CD4-positive, CD25-positive, alpha-beta regulatory T cell (primary cell): ENCODE measurements around the gene AMIGO3. TPM values are rescaled to one million over a fixed set of nuclear protein-coding genes. Genes with fewer than 3 reads are reported as not detected.

Experiments used
- ATAC-seq, 2 donors: fragments of 150-1000 bp; cut with Tn5 transposase; one replicate each; pipeline ENCODE4 v1.10.0; 2021; ENCODE audit warnings: low read depth in 2 of 2, moderate number of reproducible peaks in 2 of 2, moderate library complexity in 1 of 2
- DNase-seq, 3 donors: peaks; one replicate each; pipeline versions ENCODE4 v3.0.0 to v3.0.0-alpha.2; 2012 to 2022; ENCODE audit warnings: mixed read lengths in 1 of 3
- H3K27ac ChIP-seq: one replicate; pipeline ENCODE4 v1.7.0; 2013; ENCODE audit warnings: mild to moderate bottlenecking, low read length; ENCODE audit not compliant: insufficient read depth, poor library complexity, severe bottlenecking
- H3K27me3 ChIP-seq: one replicate; pipeline ENCODE4 v1.7.0; 2013; ENCODE audit warnings: low read length; ENCODE audit not compliant: control insufficient read depth, insufficient read depth
- H3K36me3 ChIP-seq: one replicate; pipeline ENCODE4 v1.7.0; 2013; ENCODE audit warnings: mild to moderate bottlenecking, low read length, moderate library complexity; ENCODE audit not compliant: control insufficient read depth, insufficient read depth
- H3K4me1 ChIP-seq: 2 replicates; pipeline ENCODE4 v1.7.0; 2013; ENCODE audit warnings: mild to moderate bottlenecking, low read length; ENCODE audit not compliant: insufficient read depth, control insufficient read depth, poor library complexity, severe bottlenecking
- H3K4me3 ChIP-seq: one replicate; pipeline ENCODE4 v1.7.0; 2013; ENCODE audit warnings: low read depth, mild to moderate bottlenecking, low read length, moderate library complexity
- H3K9me3 ChIP-seq, 2 experiments: 1 replicate in 1 of 2; 2 replicates in 1 of 2; pipeline ENCODE4 v1.7.0; 2013; ENCODE audit warnings: low read length in 2 of 2, mild to moderate bottlenecking in 1 of 2, moderate library complexity in 1 of 2; ENCODE audit not compliant: control insufficient read depth in 2 of 2
- H3K27ac Mint-ChIP-seq, 3 donors: one replicate each; pipeline ENCODE4 v1.8.0; 2020 to 2022; ENCODE audit warnings: mild to moderate bottlenecking in 3 of 3, mixed read lengths in 3 of 3, moderate library complexity in 2 of 3
- H3K27me3 Mint-ChIP-seq: one replicate; pipeline ENCODE4 v1.8.0; 2022; ENCODE audit warnings: mild to moderate bottlenecking, mixed read lengths
- H3K36me3 Mint-ChIP-seq: one replicate; pipeline ENCODE4 v1.8.0; 2020; ENCODE audit warnings: mixed read lengths
- H3K4me1 Mint-ChIP-seq, 4 donors: one replicate each; pipeline ENCODE4 v1.8.0; 2020 to 2022; ENCODE audit warnings: mixed read lengths in 4 of 4, mild to moderate bottlenecking in 1 of 4
- H3K4me3 Mint-ChIP-seq, 4 donors: one replicate each; pipeline ENCODE4 v1.8.0; 2020 to 2022; ENCODE audit warnings: mild to moderate bottlenecking in 4 of 4, mixed read lengths in 4 of 4, moderate library complexity in 3 of 4
- H3K9me3 Mint-ChIP-seq, 7 donors: one replicate each; pipeline ENCODE4 v1.8.0; 2020 to 2022; ENCODE audit warnings: mixed read lengths in 7 of 7, mild to moderate bottlenecking in 3 of 7, moderate library complexity in 2 of 7
- polyA plus RNA-seq, 4 donors: library from polyadenylated mRNA; unstranded; fragments of 300-500 nt; fragmentation: Illumina TruSeq; gene quantifications; one replicate each; pipeline ENCODE4 v1.2.3, GENCODE V29; 2021
- total RNA-seq: library from RNA; stranded (reverse); gene quantifications from one replicate; pipeline ENCODE4 v1.2.3, GENCODE V29; 2022

AMIGO3 gene
- total and polyA plus RNA-seq, 5 donors from 2014 or later = 0.53 to 1.5 (median 1.1) TPM; not detected in 1

GRCh38 chr3:49667701-49668413, 51.6 kb downstream of the AMIGO3 start:
- H3K9me3 Mint-ChIP-seq = no peaks in the 10 kb centered on the region
- ATAC-seq = no peak

More at GRCh38 chr3:49667701-49668413, 51.6 kb downstream of the AMIGO3 start:
- no peak for DNase-seq
- no peaks in the 10 kb centered on the region for H3K36me3 ChIP-seq
- H3K27me3 ChIP-seq = no peaks in the 10 kb centered on the region
- H3K4me3 ChIP-seq = no peak overlapping the region
- Mint-ChIP-seq H3K27ac (no peak overlapping the region), H3K36me3 (no peaks in the 10 kb centered on the region), H3K27me3 (peaks cover 5% of the 10 kb centered on the region), H3K4me3 (no peak overlapping the region), H3K4me1 (peaks cover 4 to 8% (median 7%) of the 10 kb centered on the region in 4 donors)
- H3K9me3 ChIP-seq = no peaks in the 10 kb centered on the region
- H3K27ac ChIP-seq = no peak overlapping the region
- no peaks in the 10 kb centered on the region for H3K4me1 ChIP-seq

Other genes starting within 250 kb of the AMIGO3 start
- gene DAG1, start 249.4 kb downstream of the AMIGO3 start, total RNA-seq = 15.7 TPM
- gene DAG1, start 249.4 kb downstream of the AMIGO3 start, polyA plus RNA-seq = 1 to 10 TPM; 3.2 to 7.0 (median 3.9) TPM
- gene BSN, start 165.2 kb downstream of the AMIGO3 start, total RNA-seq = 0.12 TPM
- gene BSN, start 165.2 kb downstream of the AMIGO3 start, polyA plus RNA-seq = not detected
- 87.7 TPM for gene APEH, start 45.3 kb downstream of the AMIGO3 start, total RNA-seq
- 100 to 1,000 TPM; 126 to 138 (median 135) TPM for gene APEH, start 45.3 kb downstream of the AMIGO3 start, polyA plus RNA-seq
- gene MST1, start 30.2 kb downstream of the AMIGO3 start, total RNA-seq = 4.1 TPM
- gene MST1, start 30.2 kb downstream of the AMIGO3 start, polyA plus RNA-seq = 1 to 10 TPM in 2 of 4 donors, under 1 TPM in 2; 0.76 to 1.6 (median 0.97) TPM
- 47.1 TPM for gene RNF123, start 30.1 kb downstream of the AMIGO3 start, total RNA-seq
- gene RNF123, start 30.1 kb downstream of the AMIGO3 start, polyA plus RNA-seq = 10 to 100 TPM in 3 of 4 donors, 1 to 10 TPM in 1; 9.8 to 16.6 (median 12.6) TPM
- 32.1 TPM for gene GMPPB, start 4.3 kb upstream of the AMIGO3 start, total RNA-seq
- gene GMPPB, start 4.3 kb upstream of the AMIGO3 start, polyA plus RNA-seq = 10 to 100 TPM; 14.7 to 29.7 (median 16.9) TPM
- gene IP6K1, start 66.9 kb upstream of the AMIGO3 start, total RNA-seq = 61.5 TPM
- gene IP6K1, start 66.9 kb upstream of the AMIGO3 start, polyA plus RNA-seq = 10 to 100 TPM; 31.6 to 39.6 (median 32.2) TPM
- 0.32 TPM for gene CDHR4, start 80.2 kb upstream of the AMIGO3 start, total RNA-seq
- gene CDHR4, start 80.2 kb upstream of the AMIGO3 start, polyA plus RNA-seq = not detected
- 1.2 TPM for gene INKA1, start 83.6 kb upstream of the AMIGO3 start, total RNA-seq
- gene INKA1, start 83.6 kb upstream of the AMIGO3 start, polyA plus RNA-seq = 1 to 10 TPM in 1 of 4 donors, under 1 TPM in 3; 0.62 to 1.0 (median 0.82) TPM
- 201 TPM for gene UBA7, start 94.3 kb upstream of the AMIGO3 start, total RNA-seq
- gene UBA7, start 94.3 kb upstream of the AMIGO3 start, polyA plus RNA-seq = 10 to 100 TPM; 30.6 to 41.8 (median 37.4) TPM
- 7.9 TPM for gene TRAIP, start 136.9 kb upstream of the AMIGO3 start, total RNA-seq
- gene TRAIP, start 136.9 kb upstream of the AMIGO3 start, polyA plus RNA-seq = 1 to 10 TPM in 3 of 4 donors, under 1 TPM in 1; 0.52 to 3.2 (median 1.7) TPM
- gene CAMKV, start 150.2 kb upstream of the AMIGO3 start, total RNA-seq = not detected
- gene CAMKV, start 150.2 kb upstream of the AMIGO3 start, polyA plus RNA-seq = not detected
- gene MST1R, start 184.2 kb upstream of the AMIGO3 start, total RNA-seq = 2.0 TPM
- gene MST1R, start 184.2 kb upstream of the AMIGO3 start, polyA plus RNA-seq = under 1 TPM in 2 of 4 donors, not detected in 2; 0.25 to 0.31 TPM
- 4.7 TPM for gene MON1A, start 210.1 kb upstream of the AMIGO3 start, total RNA-seq
- gene MON1A, start 210.1 kb upstream of the AMIGO3 start, polyA plus RNA-seq = 10 to 100 TPM; 14.9 to 20.1 (median 19.2) TPM
- gene RBM6, start 220.5 kb upstream of the AMIGO3 start, total RNA-seq = 142 TPM
- 10 to 100 TPM; 23.1 to 27.4 (median 24.7) TPM for gene RBM6, start 220.5 kb upstream of the AMIGO3 start, polyA plus RNA-seq